KOPT-K1 (cell line): Measurements from ENCODE around the gene RAB5A.
"Not testable (repeated sequence)": the region's sequence is repeated elsewhere in the genome, so short reads cannot be mapped to it uniquely, and the experiment has no call there.

Experiments
- H3K27ac ChIP-seq: fragments of 200-600 bp; sonication (generic); 2 replicates; pipeline ENCODE4 v1.5.1; 2016; ENCODE audit warnings: antibody characterized with exemption, mild to moderate bottlenecking, low read depth, low read length; ENCODE audit not compliant: poor library complexity, severe bottlenecking
- H3K36me3 ChIP-seq: fragments of 200-600 bp; sonication (generic); 2 replicates; pipeline ENCODE4 v1.5.1; 2017; ENCODE audit warnings: antibody characterized with exemption, mild to moderate bottlenecking, low read length, moderate library complexity; ENCODE audit not compliant: insufficient read depth
- H3K9me3 ChIP-seq: fragments of 200-600 bp; sonication (generic); 2 replicates; pipeline ENCODE4 v1.5.1; 2017; ENCODE audit warnings: antibody characterized with exemption, low read length, mild to moderate bottlenecking; ENCODE audit not compliant: insufficient read depth, poor library complexity, severe bottlenecking

Gene RAB5A, protein sequence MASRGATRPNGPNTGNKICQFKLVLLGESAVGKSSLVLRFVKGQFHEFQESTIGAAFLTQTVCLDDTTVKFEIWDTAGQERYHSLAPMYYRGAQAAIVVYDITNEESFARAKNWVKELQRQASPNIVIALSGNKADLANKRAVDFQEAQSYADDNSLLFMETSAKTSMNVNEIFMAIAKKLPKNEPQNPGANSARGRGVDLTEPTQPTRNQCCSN

DNA sequence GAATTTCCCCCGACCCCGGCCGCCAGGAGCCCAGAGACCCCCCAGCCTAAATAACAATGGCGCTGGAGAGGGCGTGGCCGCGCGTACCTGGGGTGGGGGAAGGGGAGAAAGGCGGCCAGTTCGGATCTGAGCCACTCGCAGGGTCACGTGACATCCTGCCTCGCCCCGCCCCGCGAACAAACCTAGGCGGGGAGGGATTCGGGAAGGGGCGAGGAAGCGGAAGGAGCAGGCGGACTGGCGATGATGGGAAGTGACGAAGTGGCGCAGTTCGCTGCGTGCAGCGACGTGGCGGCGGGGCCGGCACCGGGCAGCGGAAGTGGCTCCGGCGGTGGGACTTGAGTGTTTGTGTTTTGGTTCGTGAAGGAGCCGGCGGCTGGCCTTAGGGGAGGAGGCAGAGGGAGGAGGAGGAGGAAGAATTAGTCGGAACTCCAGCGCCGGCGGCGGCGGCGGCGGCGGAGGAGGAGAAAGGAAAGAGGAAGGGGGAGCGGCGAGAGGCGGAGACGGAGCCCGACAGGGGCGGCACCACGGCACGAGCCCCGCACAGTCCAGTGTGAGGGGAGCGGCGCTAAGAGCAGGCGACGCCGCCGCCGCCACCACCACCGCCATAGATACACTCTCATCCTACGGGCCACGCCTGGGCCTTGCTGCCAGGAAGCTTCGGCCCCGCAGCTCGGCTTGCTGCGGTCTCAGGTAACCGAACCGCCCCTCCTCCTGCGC lies at the start of gene RAB5A:
TSS of gene RAB5A (plus strand) at position 266 of the 717 bp plus-strand sequence. CDS start 3,802 bp downstream, outside the sequence.
- Histone ChIP-seq H3K27ac (peak within 1 kb of the TSS; percentile 78), H3K36me3 (peaks cover 23% of the 10 kb centered on the region), H3K9me3 (no peaks in the 10 kb centered on the region)

DNA sequence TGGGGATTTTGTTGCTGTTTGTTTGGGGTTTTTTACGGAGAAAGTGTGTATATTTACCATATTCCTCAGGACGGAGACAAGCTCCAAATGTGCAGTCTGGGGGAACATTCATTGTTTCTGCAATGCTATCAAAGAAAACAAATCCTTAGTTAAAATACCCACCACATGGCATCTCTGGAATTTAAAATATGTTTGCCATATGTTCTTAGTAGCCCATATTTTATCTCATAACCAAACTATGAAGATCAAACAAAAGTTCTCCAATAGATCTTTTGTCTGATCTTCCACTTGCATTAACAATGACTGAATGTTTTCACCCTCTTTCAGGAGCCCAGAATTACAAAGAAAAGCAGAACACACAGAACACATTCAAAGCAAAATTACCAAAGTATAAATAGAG lies 48.2 kb upstream of the RAB5A start:
- no peaks in the 10 kb centered on the region for H3K36me3 ChIP-seq
- H3K27ac ChIP-seq: no peak overlapping the region

GRCh38 chr3:19899264-19899663 lies 47.6 kb upstream of the RAB5A start:
- Histone ChIP-seq H3K27ac (no peak overlapping the region), H3K9me3 (no peaks in the 10 kb centered on the region), H3K36me3 (no peaks in the 10 kb centered on the region)

More for the DNA sequence above, 48.2 kb upstream of the RAB5A start:
- no peaks in the 10 kb centered on the region for H3K9me3 ChIP-seq

- not testable (repeated sequence) for H3K9me3 ChIP-seq, H3K36me3 ChIP-seq, H3K27ac ChIP-seq
These were observed 47.1 kb upstream of the RAB5A start for GRCh38 chr3:19899833-19900232.

DNA sequence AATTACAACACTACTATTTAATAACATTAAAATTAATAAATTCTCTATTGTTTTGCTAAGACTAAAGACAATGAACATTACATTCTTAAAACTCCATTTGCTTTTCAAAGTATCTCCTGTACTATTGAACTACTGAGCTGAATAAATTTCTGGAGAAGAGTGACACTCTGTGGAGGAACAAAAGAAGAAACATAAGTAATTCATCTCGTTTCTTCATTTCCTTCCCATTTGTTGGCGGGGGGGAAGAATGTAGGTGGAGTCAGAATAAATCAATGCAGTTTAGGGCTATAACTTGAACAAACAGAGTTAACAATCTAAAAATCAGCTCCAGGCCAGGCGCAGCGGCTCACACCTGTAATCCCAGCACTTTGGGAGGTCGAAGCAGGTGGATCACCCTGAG lies 45.6 kb upstream of the RAB5A start:
- H3K27ac ChIP-seq: no peak overlapping the region
- no peaks in the 10 kb centered on the region for H3K9me3 ChIP-seq

DNA sequence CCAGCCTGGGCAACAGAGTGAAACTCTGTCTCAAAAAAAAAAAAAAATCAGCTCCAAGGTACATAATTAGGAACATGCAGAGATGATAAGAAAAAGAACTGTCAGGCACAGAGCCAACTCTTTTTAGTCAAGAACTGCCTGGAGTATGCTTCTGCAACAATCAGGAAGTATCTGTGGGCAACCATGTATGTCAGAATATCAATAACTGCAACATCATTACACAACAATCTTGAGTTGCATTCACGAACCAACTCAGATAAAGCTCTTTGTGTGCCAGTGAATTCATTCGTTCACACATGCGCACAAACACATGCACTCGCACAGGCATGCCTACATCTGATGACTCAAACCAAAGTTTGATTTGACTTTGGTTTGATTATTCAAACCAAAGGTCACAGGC lies 45.0 kb upstream of the RAB5A start:
- no peak overlapping the region for H3K27ac ChIP-seq
- H3K9me3 ChIP-seq: no peaks in the 10 kb centered on the region
- H3K36me3 ChIP-seq: no peaks in the 10 kb centered on the region

More for the DNA sequence above, 45.6 kb upstream of the RAB5A start:
- H3K36me3 ChIP-seq: no peaks in the 10 kb centered on the region

- H3K27ac ChIP-seq: no peak overlapping the region
- H3K36me3 ChIP-seq: no peaks in the 10 kb centered on the region
- no peaks in the 10 kb centered on the region for H3K9me3 ChIP-seq
These were observed 43.2 kb upstream of the RAB5A start for GRCh38 chr3:19903649-19904048.

DNA sequence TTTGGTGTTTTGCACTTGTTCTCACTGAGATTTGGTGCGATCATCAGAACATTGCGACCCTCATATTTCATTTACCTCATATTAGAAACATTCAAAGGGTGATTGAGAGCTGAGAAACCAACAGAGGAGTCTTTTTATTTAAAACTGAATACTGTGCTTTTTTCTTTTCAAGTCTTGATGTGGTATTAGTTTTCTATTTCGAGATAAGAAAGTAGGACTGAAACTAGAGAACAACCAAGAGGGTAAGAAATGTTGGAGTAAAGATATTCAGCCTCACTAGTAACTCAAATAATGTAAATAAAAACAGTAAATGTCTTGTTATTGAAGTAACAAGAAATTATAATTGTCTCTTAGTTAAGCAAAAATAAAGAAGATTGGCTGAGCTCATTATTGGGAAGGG lies 39.4 kb upstream of the RAB5A start:
- Histone ChIP-seq H3K27ac (no peak overlapping the region), H3K9me3 (peaks cover 12% of the 10 kb centered on the region), H3K36me3 (no peaks in the 10 kb centered on the region)

DNA sequence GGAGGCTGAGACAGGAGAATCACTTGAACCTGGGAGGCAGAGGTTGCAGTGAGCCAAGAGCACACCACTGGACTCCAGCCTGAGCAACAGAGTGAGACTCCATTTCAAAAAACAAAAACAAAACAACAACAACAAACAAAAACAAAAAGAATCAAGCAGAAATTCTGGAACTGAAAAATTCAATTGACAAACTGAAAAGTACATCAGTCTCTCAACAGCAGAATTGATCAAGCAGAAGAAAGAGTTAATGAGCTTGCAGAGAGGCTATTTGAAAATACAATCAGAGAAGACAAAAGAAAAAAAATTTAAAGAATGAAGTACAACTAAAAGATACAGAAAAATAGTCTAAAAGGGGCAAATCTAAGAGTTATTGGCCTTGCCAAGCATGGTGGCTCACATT lies 35.4 kb upstream of the RAB5A start:
- no peaks in the 10 kb centered on the region for H3K36me3 ChIP-seq
- peaks cover 18% of the 10 kb centered on the region for H3K9me3 ChIP-seq
- no peak overlapping the region for H3K27ac ChIP-seq

DNA sequence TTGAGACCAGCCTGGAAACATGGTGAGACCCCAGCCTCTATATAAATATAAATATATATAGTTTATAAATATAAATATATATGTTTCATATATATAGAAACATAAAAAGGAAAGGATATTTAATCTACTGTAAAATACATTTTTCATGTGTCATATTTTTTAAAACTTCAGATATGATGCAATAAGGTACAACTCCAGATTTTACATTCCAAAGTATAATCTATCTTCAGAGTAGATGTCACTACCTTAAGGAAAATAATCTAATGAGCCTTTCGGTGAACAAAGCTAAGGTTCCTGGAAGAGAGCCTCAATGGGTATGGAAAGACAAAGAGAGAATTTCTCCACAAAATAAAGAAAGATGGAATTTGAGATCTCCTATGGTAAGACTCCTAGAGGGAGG lies 29.7 kb upstream of the RAB5A start:
- Histone ChIP-seq H3K27ac (no peak overlapping the region), H3K9me3 (peaks cover 6% of the 10 kb centered on the region), H3K36me3 (no peaks in the 10 kb centered on the region)

DNA sequence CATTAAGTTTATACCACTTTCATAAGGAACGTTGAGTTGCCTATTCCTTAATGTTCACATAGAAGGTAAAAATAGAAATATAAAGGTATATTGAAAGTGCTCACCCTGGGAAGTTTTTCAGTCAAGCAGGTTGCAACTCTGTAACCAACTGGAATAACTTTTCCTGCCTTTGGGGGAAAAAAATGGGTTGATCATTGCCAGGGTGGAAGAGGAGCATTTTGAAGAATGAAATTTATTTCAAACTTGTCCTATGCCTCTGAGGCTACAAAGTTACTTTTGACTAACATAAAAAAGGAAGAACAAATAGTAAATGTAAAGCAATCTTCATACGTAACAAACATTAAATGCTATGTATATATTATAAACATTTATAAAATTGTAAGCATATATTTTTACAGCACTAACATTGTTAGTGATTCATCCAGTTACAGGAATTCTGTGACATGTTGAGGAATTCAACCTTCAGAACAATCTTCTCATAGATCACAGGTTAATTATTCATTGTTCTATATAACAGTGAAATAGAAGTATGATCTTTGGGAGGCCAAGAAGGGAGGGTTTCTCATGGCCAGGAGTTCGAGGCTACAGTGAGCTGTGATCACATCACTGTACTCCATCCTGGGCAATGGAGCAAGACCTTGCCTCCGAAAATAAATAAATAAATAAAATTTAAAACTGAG lies 26.4 kb upstream of the RAB5A start:
- Histone ChIP-seq H3K27ac (no peak overlapping the region), H3K9me3 (no peaks in the 10 kb centered on the region), H3K36me3 (no peaks in the 10 kb centered on the region)

- Histone ChIP-seq H3K27ac (no peak overlapping the region), H3K36me3 (no peaks in the 10 kb centered on the region)
These were observed 15.7 kb upstream of the RAB5A start for GRCh38 chr3:19931180-19931692.

DNA sequence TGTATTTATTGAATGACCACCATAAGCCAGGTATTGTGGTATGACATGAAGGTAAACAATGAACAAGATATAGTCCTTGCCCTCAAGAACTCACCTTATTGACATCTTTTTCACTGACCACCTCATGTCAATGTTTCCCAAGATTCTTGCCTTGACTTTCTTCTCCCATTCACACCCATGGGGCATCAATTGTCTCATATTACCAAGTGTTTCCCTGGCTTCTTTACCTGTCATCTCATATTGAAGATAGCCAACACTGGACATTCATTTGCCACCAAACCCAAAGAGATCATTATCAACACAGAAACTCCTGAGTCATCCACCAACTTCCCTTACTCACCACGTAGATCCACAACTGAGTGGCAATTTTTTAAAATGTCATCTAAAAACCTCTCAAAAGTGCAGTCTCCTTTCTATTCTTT lies 15.1 kb upstream of the RAB5A start:
- Histone ChIP-seq H3K9me3 (no peaks in the 10 kb centered on the region), H3K36me3 (no peaks in the 10 kb centered on the region), H3K27ac (no peak overlapping the region)

More at GRCh38 chr3:19931180-19931692, 15.7 kb upstream of the RAB5A start:
- H3K9me3 ChIP-seq: no peaks in the 10 kb centered on the region

- Histone ChIP-seq H3K9me3 (no peaks in the 10 kb centered on the region), H3K36me3 (no peaks in the 10 kb centered on the region), H3K27ac (no peak overlapping the region)
These were observed 14.5 kb upstream of the RAB5A start for GRCh38 chr3:19932422-19932821.

GRCh38 chr3:19934098-19934566 lies 12.8 kb upstream of the RAB5A start, which contains the start of gene EFHB:
Gene EFHB, minus strand, starts transcription at chr3:19934217. Its CDS starts 199 bp downstream, at chr3:19934018.
- Histone ChIP-seq H3K36me3 (no peaks in the 10 kb centered on the region), H3K27ac (no peak within 1 kb of the TSS)

More at GRCh38 chr3:19934098-19934566, 12.8 kb upstream of the RAB5A start, which contains the start of gene EFHB:
- H3K9me3 ChIP-seq: no peaks in the 10 kb centered on the region
